ENCODE data around the gene AP3B1.
A peak's percentile ranks its signal among the peaks of the same experiment; 100 is the strongest.
"Not testable (repeated sequence)": the region's sequence is repeated elsewhere in the genome, so short reads cannot be mapped to it uniquely, and the experiment has no call there.

AP3B1 gene

DNA sequence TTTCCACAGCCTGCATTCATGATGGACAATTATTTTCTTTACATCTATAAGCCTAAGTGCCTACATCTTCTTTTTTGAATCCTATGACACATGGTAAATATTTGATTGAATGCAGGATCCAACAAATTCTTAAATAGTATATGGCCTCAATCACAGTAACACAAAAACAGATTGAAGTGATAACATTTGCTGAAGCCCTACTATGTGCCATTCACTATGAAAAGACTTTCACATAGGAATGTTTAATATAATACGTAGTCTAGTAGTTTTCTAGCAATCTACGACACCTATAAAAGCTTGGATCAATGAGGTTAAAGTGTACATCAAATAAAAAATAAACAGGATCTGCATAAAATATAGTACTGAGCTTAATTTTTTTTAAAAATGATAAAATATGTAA is 231.0 kb downstream of the AP3B1 start:
- no peak for DNase-seq

DNA sequence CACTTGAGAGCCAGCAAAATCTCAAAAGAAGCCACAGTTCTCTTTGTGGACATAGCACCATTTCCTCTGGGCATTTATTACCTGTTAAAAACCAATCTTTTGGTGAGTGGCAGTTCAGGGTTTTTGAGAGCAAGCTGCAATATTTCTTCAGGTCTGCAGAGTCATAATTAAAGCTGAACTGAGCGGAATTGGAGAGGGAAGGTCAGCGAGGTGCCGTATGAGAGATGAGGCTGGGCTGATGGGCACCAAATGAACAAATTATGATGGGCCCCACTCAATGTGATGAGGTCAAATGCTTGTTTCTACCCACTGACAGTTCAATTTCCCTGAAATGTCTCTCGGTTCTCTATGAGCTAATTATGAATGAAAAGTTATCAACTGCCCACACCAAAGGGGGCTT is 231.9 kb downstream of the AP3B1 start:
- DNase-seq: no peak

- no peak for DNase-seq
Measured at GRCh38 chr5:78060421-78060820, 234.1 kb downstream of the AP3B1 start.

- no peak for DNase-seq
Measured at GRCh38 chr5:78058625-78059024, 235.9 kb downstream of the AP3B1 start.

GRCh38 chr5:78056901-78057514 is 237.5 kb downstream of the AP3B1 start:
- no peak for DNase-seq

DNA sequence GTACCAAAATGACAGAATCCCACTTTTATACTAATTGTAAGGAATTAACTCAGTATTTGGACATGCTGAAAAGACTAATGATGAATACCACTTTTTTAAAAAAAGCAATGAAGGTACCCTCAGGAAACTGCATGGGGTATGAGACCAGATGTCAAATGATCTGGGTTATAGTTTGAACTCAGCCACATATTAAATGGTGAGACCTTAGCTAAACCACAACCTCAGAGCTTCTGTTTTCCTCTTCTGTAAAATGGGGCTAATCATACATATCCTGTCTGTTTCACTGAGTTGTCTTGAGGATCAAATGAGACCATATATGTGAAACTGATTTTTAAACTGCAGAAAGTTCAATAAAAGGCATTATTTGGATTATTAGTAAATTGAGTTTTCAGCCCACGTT is 238.4 kb downstream of the AP3B1 start:
- DNase-seq: no peak

DNA sequence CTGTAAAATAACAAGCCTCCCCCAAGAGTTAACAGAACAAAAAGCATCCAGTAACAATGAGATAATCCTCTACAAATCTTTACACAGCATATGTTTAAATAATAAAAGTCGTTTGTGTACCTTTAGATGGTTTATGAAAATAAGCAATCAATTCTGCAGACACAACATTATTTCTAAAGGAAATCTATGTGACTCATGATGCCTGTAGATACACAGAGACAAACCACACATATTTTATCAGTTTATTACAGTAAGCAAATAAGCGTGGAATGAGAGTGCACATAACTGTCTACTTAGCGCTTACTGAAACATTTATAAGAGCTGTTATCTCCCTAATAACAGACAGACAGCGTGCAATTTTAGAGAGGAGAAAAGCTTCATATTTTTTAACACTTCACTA is 243.6 kb downstream of the AP3B1 start:
- DNase-seq: no peak

GRCh38 chr5:78046823-78047222 is 247.7 kb downstream of the AP3B1 start:
- not testable (repeated sequence) for DNase-seq

- DNase-seq: no peak
Measured at GRCh38 chr5:78046006-78046405, 248.5 kb downstream of the AP3B1 start.

DNA sequence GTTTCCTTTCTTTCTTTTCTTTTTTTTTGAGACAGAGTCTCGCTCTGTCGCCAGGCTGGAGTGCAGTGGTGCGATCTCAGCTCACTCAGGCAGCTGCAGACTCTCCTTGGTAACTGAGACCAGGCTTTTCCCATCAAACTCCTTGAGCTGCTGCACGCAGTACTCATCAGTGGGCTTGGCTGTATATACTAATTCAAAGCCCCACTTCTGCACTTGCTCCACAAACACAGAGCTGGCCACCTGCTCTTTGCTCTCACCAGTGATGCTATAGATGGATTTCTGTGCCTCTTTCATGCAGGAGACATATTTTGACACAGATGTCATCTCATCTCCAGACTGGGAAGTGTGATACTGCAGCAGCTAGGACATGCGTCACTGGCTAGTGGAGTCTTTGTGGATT is 252.7 kb downstream of the AP3B1 start:
- DNase-seq: no peak

GRCh38 chr5:78025540-78025939 is 269.0 kb downstream of the AP3B1 start:
- no peak for DNase-seq

DNA sequence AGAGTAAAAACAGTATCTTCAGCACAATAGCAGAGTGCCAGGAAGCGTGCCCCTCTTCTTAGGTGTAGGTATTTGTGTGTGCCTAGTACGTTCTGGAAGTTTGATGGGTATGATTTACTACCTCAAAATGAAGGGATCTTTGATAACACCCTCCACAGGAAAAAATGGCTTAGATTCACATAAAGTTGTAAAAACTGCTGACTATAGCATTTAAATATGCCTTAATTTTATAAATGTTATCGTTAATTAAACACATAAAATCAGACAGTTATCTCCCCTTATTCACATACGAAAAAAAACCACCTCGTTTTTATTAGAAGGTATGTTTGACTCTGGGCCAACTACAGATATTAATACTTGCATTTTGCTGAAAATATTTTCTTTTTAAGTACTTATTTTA is 274.8 kb downstream of the AP3B1 start:
- DNase-seq: no peak

DNA sequence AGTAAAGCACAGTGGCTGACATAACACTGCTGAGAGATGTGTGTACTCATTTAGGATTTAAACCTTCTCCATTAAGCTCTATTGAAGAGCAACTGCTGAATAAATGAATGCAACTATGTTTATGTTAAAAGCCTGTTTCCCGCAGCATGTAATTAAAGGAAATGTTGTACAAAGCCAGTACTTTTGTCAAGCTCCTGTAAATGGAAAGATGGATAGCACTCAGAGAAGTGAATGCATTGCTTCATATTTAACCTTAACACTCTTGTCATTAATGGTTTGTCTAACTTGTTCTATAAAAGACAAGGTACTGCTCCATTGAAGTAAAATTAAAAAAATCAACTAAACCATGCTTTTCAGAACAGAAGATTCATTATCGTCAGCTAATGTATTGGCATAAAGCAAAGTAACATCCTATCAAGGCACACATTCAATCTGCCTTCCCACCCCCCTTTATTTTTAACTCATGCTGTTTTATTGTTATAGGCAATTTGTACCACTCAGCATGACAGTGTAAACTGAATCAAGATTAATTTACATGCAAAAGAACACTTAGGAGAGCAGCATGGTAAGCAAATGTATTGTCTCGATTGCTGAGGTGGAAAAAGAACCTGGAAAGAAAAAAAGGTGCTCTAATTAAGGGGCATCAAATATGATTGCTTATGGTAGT is 277.5 kb downstream of the AP3B1 start:
- no peak for DNase-seq

DNA sequence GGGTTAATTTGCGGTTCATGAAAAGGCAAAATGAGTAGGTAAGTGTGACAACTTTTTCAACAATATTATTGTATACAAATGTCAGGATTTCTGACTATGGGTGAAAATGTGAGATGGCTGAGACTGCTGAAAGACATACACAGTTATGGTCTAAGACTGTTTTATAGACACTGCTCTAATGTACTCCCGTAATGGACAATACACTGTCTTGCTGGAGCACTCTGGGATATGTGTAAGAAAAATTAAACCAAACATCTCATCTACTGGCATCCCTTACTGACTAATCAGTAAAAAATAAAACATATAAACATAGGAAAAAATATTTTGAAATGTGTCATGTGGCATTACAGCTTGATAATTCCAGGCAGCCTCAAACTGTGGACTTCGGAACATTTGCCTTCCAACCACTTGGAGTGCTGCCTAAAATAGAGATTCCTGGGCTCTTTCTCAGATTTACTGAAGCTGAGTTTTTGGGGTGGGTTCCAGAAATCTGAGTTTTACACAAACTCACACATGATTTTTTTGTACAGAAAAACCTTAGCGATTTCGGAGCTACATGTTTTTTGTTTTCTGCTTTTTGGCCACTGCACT is 284.5 kb downstream of the AP3B1 start:
- no peak for DNase-seq

DNA sequence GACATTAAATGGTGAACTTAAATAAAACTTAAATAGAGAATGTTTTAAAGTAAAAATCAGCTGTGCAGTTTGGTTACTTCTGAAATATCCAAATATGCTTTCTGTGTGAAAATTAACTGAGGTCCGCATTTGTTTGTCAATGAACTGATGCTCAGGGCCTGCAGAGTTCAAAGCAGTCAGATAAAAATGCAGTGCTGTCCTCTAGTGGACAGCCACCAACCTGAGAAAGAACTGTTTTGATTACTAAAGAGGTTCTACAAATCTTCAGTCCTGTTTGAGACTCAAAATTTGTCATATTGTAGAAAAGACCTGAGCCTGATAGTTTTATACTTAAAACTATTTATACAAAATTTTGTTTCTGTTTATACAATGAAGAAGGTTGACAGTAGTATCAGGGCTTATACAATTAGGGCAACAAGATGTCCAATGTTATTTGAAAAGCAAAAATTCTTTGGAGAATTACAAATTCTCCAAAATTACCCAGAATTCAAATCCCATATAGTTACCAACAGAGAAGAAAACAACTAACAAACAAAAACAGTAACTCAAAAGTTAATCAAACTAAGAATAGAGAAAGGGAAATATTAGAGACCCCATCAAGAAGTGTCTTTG is 286.0 kb downstream of the AP3B1 start:
- peak; percentile 75 for DNase-seq

- peak; percentile 67 for DNase-seq
Measured at GRCh38 chr5:78007233-78007632, 287.3 kb downstream of the AP3B1 start.

DNA sequence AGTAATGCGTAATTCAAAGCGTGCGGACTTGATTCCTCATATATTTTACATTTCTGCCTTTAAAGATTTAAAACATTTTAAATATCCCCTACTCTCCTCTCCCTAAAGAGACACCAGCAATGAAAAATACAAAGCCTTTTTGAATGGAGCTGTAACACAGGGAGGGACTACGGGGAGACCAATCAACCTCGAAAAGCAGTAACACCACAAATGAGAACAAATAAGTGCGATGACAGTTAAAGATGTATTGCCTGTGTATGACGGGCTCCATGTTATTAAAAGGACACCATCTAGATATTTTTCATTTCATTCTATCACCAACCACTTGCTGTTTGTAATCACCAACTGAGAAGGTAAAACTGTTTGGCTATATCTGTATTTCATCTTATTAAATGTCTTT is 288.0 kb downstream of the AP3B1 start:
- DNase-seq: no peak

DNA sequence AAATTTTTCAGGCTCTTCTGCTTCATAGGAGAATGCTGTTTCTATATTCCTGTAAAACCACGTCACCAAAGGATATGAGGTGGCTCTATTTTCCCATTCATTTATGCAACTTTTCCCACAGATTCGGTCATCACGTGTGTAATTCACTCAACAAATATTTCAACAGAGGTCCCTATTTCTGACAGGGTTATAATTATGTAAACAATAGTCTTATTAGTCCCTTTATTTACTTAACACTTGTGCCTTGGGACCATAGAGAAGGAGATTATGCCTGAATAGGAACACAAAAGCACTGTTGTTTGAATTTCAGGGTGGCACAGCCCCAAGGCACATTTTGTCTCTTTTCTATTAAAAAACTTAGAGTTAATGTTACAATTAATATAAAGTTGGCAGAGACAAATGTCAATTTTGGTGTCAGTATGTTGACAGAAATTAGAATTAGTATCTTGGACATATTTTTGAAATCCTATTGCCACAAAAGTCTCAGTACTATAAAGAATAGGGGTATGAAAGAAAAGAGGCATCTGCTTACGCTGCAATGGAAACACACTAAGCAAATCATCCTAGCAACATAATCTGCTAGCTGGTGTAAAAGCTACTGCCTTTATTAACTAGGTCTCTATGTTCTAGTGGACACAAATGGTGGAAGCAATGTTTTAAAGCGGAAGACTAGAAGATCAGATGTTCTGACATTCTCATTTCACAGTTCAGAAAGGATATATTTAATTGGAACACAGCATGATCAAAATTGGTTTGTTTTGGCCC is 289.3 kb downstream of the AP3B1 start:
- no peak for DNase-seq

GRCh38 chr5:78004559-78004958 is 289.9 kb downstream of the AP3B1 start:
- DNase-seq: no peak

DNA sequence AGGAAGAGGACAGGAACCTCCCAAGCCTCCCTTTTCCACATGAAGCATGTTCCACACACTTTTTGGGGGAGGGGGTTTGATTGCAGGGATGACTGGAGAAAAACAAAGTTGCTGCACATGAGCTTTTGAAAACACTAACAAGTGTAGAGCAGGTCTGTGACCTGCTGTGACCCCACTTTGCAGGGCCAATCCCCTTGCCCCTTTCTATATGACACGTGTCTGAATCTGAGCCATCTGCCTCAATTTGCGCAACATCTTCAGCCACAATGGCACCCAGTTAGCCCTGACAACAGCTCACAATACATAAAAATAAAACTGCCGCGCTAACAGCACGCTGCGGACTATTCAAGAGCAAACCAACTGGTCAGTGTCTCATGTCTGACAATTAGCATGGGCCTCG is 290.6 kb downstream of the AP3B1 start:
- DNase-seq: peak; percentile 92

- no peak for DNase-seq
Measured at GRCh38 chr5:78003450-78003849, 291.0 kb downstream of the AP3B1 start.

- DNase-seq: no peak
Measured at GRCh38 chr5:78002690-78003089, 291.8 kb downstream of the AP3B1 start.

DNA sequence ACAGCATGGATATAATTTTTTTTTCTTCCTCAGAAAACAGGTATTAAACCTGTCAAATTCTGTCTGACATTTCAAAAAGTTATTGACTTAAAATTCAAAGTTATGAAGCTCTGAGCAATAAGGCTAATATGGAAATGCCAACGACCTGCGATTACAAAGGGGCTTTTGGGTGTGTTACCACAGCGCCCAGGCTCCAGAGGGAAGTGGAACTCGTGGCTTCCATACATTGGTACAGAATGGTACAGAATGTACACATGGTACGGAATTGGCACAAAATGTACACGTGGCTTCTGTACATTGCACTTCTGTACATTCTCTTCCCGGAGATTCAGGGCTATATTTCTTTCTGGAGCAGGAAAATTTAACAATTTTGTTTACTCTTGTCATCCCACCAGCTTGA is 293.3 kb downstream of the AP3B1 start:
- DNase-seq: no peak
